Mesothelial cell of epicardium (in vitro differentiated cells): Measurements from ENCODE around the gene PRKCA. TPM values are rescaled to one million over a fixed set of nuclear protein-coding genes. Genes with fewer than 3 reads are reported as not detected.

Experiments
- DNase-seq, 2 experiments: peaks; one replicate each; pipeline ENCODE4 v3.0.0; 2021; ENCODE audit warnings: low spot score in 2 of 2; ENCODE audit not compliant: unreplicated experiment in 2 of 2
- H3K27ac Mint-ChIP-seq: 2 replicates; pipeline ENCODE4 v1.8.0; 2021; ENCODE audit warnings: mixed read lengths
- H3K27me3 Mint-ChIP-seq: 2 replicates; pipeline ENCODE4 v1.8.0; 2021; ENCODE audit warnings: low read depth, mixed read lengths
- H3K36me3 Mint-ChIP-seq: 2 replicates; pipeline ENCODE4 v1.8.0; 2021; ENCODE audit warnings: mixed read lengths
- H3K4me1 Mint-ChIP-seq: 2 replicates; pipeline ENCODE4 v1.8.0; 2021; ENCODE audit warnings: mixed read lengths
- H3K4me3 Mint-ChIP-seq: 2 replicates; pipeline ENCODE4 v1.8.0; 2021; ENCODE audit warnings: mild to moderate bottlenecking, moderate library complexity, mixed read lengths
- H3K9me3 Mint-ChIP-seq: 2 replicates; pipeline ENCODE4 v1.8.0; 2021; ENCODE audit warnings: mixed read lengths
- CTCF ChIP-seq: fragments of 200-600 bp; sonication (generic); IDR thresholded peaks from one replicate; pipeline ENCODE4 v1.5.0; 2021; ENCODE audit warnings: antibody characterized with exemption; ENCODE audit not compliant: unreplicated experiment
- total RNA-seq: library from RNA; stranded (reverse); gene quantifications from 3 replicates; pipeline ENCODE4 v1.2.1, GENCODE V29; 2021

Gene PRKCA
- total RNA-seq, 1 donor from 2014 or later: 15.2 TPM

GRCh38 chr17:66272811-66273585 is 29.4 kb upstream of the PRKCA start:
- no peak overlapping the region for H3K4me3 Mint-ChIP-seq
- peaks cover 6% of the 10 kb centered on the region for H3K4me1 Mint-ChIP-seq

GRCh38 chr17:66273586-66273848 is 28.9 kb upstream of the PRKCA start:
- H3K27ac Mint-ChIP-seq: no peak overlapping the region

More at GRCh38 chr17:66272811-66273585, 29.4 kb upstream of the PRKCA start:
- Mint-ChIP-seq H3K27me3 (no peaks in the 10 kb centered on the region), H3K9me3 (peaks cover 16% of the 10 kb centered on the region), H3K27ac (no peak overlapping the region), H3K36me3 (no peaks in the 10 kb centered on the region)
- TF ChIP-seq CTCF: no peak
- no peak for DNase-seq

GRCh38 chr17:66275651-66276050 is 26.8 kb upstream of the PRKCA start:
- H3K4me1 Mint-ChIP-seq: peaks cover 6% of the 10 kb centered on the region
- H3K27ac Mint-ChIP-seq: no peak overlapping the region
- no peaks in the 10 kb centered on the region for H3K27me3 Mint-ChIP-seq
- no peaks in the 10 kb centered on the region for H3K36me3 Mint-ChIP-seq
- DNase-seq: no peak
- no peak for TF ChIP-seq CTCF
- no peak overlapping the region for H3K4me3 Mint-ChIP-seq
- H3K9me3 Mint-ChIP-seq: peaks cover 6% of the 10 kb centered on the region

More at GRCh38 chr17:66273586-66273848, 28.9 kb upstream of the PRKCA start:
- TF ChIP-seq CTCF: no peak
- Mint-ChIP-seq H3K27me3 (no peaks in the 10 kb centered on the region), H3K36me3 (no peaks in the 10 kb centered on the region), H3K9me3 (peaks cover 15% of the 10 kb centered on the region), H3K4me3 (no peak overlapping the region), H3K4me1 (peaks cover 6% of the 10 kb centered on the region)
- DNase-seq: no peak

- peaks cover 6% of the 10 kb centered on the region for H3K4me1 Mint-ChIP-seq
- no peaks in the 10 kb centered on the region for H3K27me3 Mint-ChIP-seq
- TF ChIP-seq CTCF: no peak
- DNase-seq: no peak
- H3K4me3 Mint-ChIP-seq: no peak overlapping the region
- H3K9me3 Mint-ChIP-seq: no peaks in the 10 kb centered on the region
- no peaks in the 10 kb centered on the region for H3K36me3 Mint-ChIP-seq
- no peak overlapping the region for H3K27ac Mint-ChIP-seq
These were observed 26.0 kb upstream of the PRKCA start for GRCh38 chr17:66276328-66276937.

- Mint-ChIP-seq H3K4me3 (no peak overlapping the region), H3K36me3 (no peaks in the 10 kb centered on the region), H3K27me3 (no peaks in the 10 kb centered on the region), H3K9me3 (no peaks in the 10 kb centered on the region), H3K4me1 (peaks cover 6% of the 10 kb centered on the region), H3K27ac (no peak overlapping the region)
- DNase-seq: no peak
- no peak for TF ChIP-seq CTCF
These were observed 25.2 kb upstream of the PRKCA start for GRCh38 chr17:66277191-66277590.
